SK-N-SH (cell line): Measurements from ENCODE around the gene FAM117B. TPM values are rescaled to one million over a fixed set of nuclear protein-coding genes. Genes with fewer than 3 reads are reported as not detected.

Experiments
- CTCF ChIA-PET: fragments of 300-600, 350-600 bp; formaldehyde crosslinking; extraction: SDS; loops from one replicate; lab custom pipeline; 2021; lab: Yijun Ruan, JAX
- POLR2A ChIA-PET: fragments of 350-600 bp; sonication (Branson Sonifier 250); formaldehyde crosslinking; extraction: SDS; loops from one replicate; lab custom pipeline; 2020; ENCODE audit warnings: antibody characterized with exemption, inconsistent platforms; lab: Yijun Ruan, JAX
- DNase-seq: peaks from one replicate; pipeline ENCODE4 v3.0.0; 2012
- H2AFZ ChIP-seq: fragments of 200-600 bp; sonication (generic); 2 replicates; pipeline ENCODE4 v1.8.1; 2016; ENCODE audit warnings: antibody characterized with exemption, mild to moderate bottlenecking, low read depth
- H3F3A ChIP-seq: fragments of 200-600 bp; sonication (generic); replicated peaks from 2 replicates; pipeline ENCODE3; 2016; ENCODE audit warnings: antibody characterized with exemption, mild to moderate bottlenecking; ENCODE audit not compliant: insufficient read depth
- H3K27ac ChIP-seq, 2 experiments: fragments of 200-500 bp in 1 of 2; fragments of 200-600 bp in 1 of 2; sonication (Bioruptor generic) in 1 of 2; sonication (generic), shearing (Covaris generic) in 1 of 2; 2 replicates each; pipeline versions ENCODE4 v1.5.1 to v1.6.1; 2014 to 2016; ENCODE audit warnings: low read depth in 2 of 2, inconsistent platforms in 1 of 2, low read length in 1 of 2, mild to moderate bottlenecking in 1 of 2, mixed read lengths in 1 of 2
- H3K27me3 ChIP-seq: fragments of 200-600 bp; sonication (generic), shearing (Covaris generic); 2 replicates; pipeline ENCODE4 v1.6.1; 2016; ENCODE audit warnings: mixed run types; ENCODE audit not compliant: insufficient read depth
- H3K36me3 ChIP-seq, 2 experiments: fragments of 200-500 bp in 1 of 2; fragments of 200-600 bp in 1 of 2; sonication (Bioruptor generic) in 1 of 2; sonication (generic) in 1 of 2; replicated peaks in 1 of 2; 2 replicates each; pipeline versions ENCODE3 to v1.5.1; 2014 to 2016; ENCODE audit warnings: low read length in 1 of 2, mild to moderate bottlenecking in 1 of 2; ENCODE audit not compliant: insufficient read depth in 2 of 2, control insufficient read depth in 1 of 2
- H3K4me1 ChIP-seq, 2 experiments: fragments of 200-500 bp in 1 of 2; fragments of 200-600 bp in 1 of 2; sonication (Bioruptor generic) in 1 of 2; sonication (generic), shearing (Covaris generic) in 1 of 2; 2 replicates each; pipeline versions ENCODE4 v1.5.1 to v1.6.1; 2014 to 2016; ENCODE audit warnings: low read depth in 1 of 2, low read length in 1 of 2, mixed run types in 1 of 2; ENCODE audit not compliant: insufficient read depth in 2 of 2, control insufficient read depth in 1 of 2
- H3K4me2 ChIP-seq: fragments of 200-600 bp; sonication (generic), shearing (Covaris generic); 2 replicates; pipeline ENCODE4 v1.6.1; 2017; ENCODE audit warnings: mixed run types
- H3K4me3 ChIP-seq, 2 experiments: fragments of 200-500 bp in 1 of 2; fragments of 200-600 bp in 1 of 2; sonication (Bioruptor generic) in 1 of 2; sonication (generic), shearing (Covaris generic) in 1 of 2; 2 replicates each; pipeline versions ENCODE4 v1.5.1 to v1.8.1; 2014 to 2016; ENCODE audit warnings: low read depth in 2 of 2, inconsistent platforms in 1 of 2, low read length in 1 of 2, mild to moderate bottlenecking in 1 of 2, mixed read lengths in 1 of 2, moderate library complexity in 1 of 2
- H3K79me2 ChIP-seq: fragments of 200-600 bp; sonication (generic); 2 replicates; pipeline ENCODE4 v1.8.1; 2017; ENCODE audit warnings: mild to moderate bottlenecking; ENCODE audit not compliant: insufficient read depth
- H3K9ac ChIP-seq: fragments of 200-600 bp; sonication (generic); 2 replicates; pipeline ENCODE4 v1.6.1; 2017; ENCODE audit warnings: mixed run types
- H3K9me2 ChIP-seq: fragments of 200-600 bp; sonication (generic); 2 replicates; pipeline ENCODE4 v1.6.1; 2017; ENCODE audit warnings: mixed run types
- H3K9me3 ChIP-seq: fragments of 200-600 bp; sonication (generic); 2 replicates; pipeline ENCODE4 v1.6.1; 2017; ENCODE audit warnings: mixed run types, mild to moderate bottlenecking, moderate library complexity
- H4K20me1 ChIP-seq: fragments of 200-600 bp; sonication (generic); 2 replicates; pipeline ENCODE4 v1.6.1; 2017; ENCODE audit warnings: mild to moderate bottlenecking, mixed run types; ENCODE audit not compliant: insufficient read depth
- EZH2phosphoT487 ChIP-seq: fragments of 200-600 bp; sonication (generic); IDR thresholded peaks from 2 replicates; pipeline ENCODE4 v1.6.1; 2017; ENCODE audit warnings: low read depth, mixed run types, mild to moderate bottlenecking, antibody characterized with exemption, moderate library complexity, borderline replicate concordance
- FOSL2 ChIP-seq: IDR thresholded peaks from 2 replicates; pipeline ENCODE4 v1.4.0; 2012; ENCODE audit warnings: low read depth, mild to moderate bottlenecking, moderate library complexity, borderline replicate concordance
- FOXJ3 ChIP-seq: sonication (generic); formaldehyde crosslinking; IDR thresholded peaks from 2 replicates; pipeline ENCODE4 v1.5.1; 2020; ENCODE audit warnings: mild to moderate bottlenecking, missing genetic modification reagents
- FOXM1 ChIP-seq: IDR thresholded peaks from 2 replicates; pipeline ENCODE4 v1.4.0; 2012; ENCODE audit warnings: low read depth, mild to moderate bottlenecking
- GABPA ChIP-seq: IDR thresholded peaks from 2 replicates; pipeline ENCODE4 v1.4.0; 2012; ENCODE audit warnings: low read depth, mild to moderate bottlenecking
- GATA2 ChIP-seq: sonication (generic); formaldehyde crosslinking; IDR thresholded peaks from 2 replicates; pipeline ENCODE4 v1.5.0; 2020; ENCODE audit warnings: mild to moderate bottlenecking, missing genetic modification reagents
- JUND ChIP-seq: IDR thresholded peaks from 2 replicates; pipeline ENCODE4 v1.4.0; 2012
- MEF2A ChIP-seq: IDR thresholded peaks from 2 replicates; pipeline ENCODE4 v1.4.0; 2012; ENCODE audit warnings: low read depth, borderline replicate concordance
- MXI1 ChIP-seq: IDR thresholded peaks from 2 replicates; pipeline ENCODE4 v1.6.1; 2012; ENCODE audit warnings: mild to moderate bottlenecking, low read depth, low read length, improper control_type of control experiment
- NFIC ChIP-seq: IDR thresholded peaks from 2 replicates; pipeline ENCODE4 v1.4.0; 2012; ENCODE audit warnings: borderline replicate concordance
- NRF1 ChIP-seq: IDR thresholded peaks from 2 replicates; pipeline ENCODE4 v1.6.1; 2012; ENCODE audit warnings: low read depth, mild to moderate bottlenecking, low read length
- PBX3 ChIP-seq: IDR thresholded peaks from 2 replicates; pipeline ENCODE4; 2012
- RAD21 ChIP-seq: IDR thresholded peaks from 2 replicates; pipeline ENCODE4 v1.6.1; 2012; ENCODE audit warnings: mild to moderate bottlenecking, low read length
- RCOR1 ChIP-seq: fragments of 150-350 bp; IDR thresholded peaks from 2 replicates; pipeline ENCODE4 v1.6.1; 2017; ENCODE audit warnings: antibody characterized with exemption, low read length
- RXRA ChIP-seq: IDR thresholded peaks from 2 replicates; pipeline ENCODE4 v1.4.0; 2012; ENCODE audit warnings: low read depth, mild to moderate bottlenecking, borderline replicate concordance
- SMC3 ChIP-seq: IDR thresholded peaks from 2 replicates; pipeline ENCODE4 v1.6.1; 2012; ENCODE audit warnings: low read depth, low read length, improper control_type of control experiment
- TAF1 ChIP-seq: IDR thresholded peaks from 2 replicates; pipeline ENCODE4 v1.6.1; 2012; ENCODE audit warnings: low read depth, mild to moderate bottlenecking, low read length, moderate library complexity, borderline replicate concordance
- YY1 ChIP-seq: IDR thresholded peaks from 2 replicates; pipeline ENCODE4 v1.4.0; 2012; ENCODE audit warnings: low read depth, mild to moderate bottlenecking
- WGBS: methylation state at CpG from one replicate; pipeline ENCODE4 v1.1.6; 2017; ENCODE audit warnings: low lambda C conversion rate; 5-methylcytosine and 5-hydroxymethylcytosine counted together
- polyA plus RNA-seq, 3 experiments: library from polyadenylated mRNA; depleted of rRNA; stranded (reverse); fragments of >200 nt; gene quantifications; 2 replicates each; pipeline ENCODE4 v1.2.3, GENCODE V29; 2012
- TF ChIP-seq, protein P1 (sequence below): IDR thresholded peaks from 2 replicates; pipeline ENCODE4 v1.4.0; 2012; ENCODE audit warnings: low read depth
- TF ChIP-seq, protein P2 (sequence below): fragments of 200-600 bp; sonication (generic); IDR thresholded peaks from 2 replicates; pipeline ENCODE4 v1.6.1; 2017; ENCODE audit warnings: antibody characterized with exemption, mild to moderate bottlenecking, moderate library complexity
- TF ChIP-seq, protein P3 (sequence below): fragments of 150-350 bp; IDR thresholded peaks from 2 replicates; pipeline ENCODE4 v1.6.1; 2017; ENCODE audit warnings: antibody characterized with exemption, low read length, low read depth, borderline replicate concordance
- TF ChIP-seq, protein P4 (sequence below): fragments of 150-350 bp; IDR thresholded peaks from 2 replicates; pipeline ENCODE4 v1.6.1; 2016; ENCODE audit warnings: mild to moderate bottlenecking, low read depth, low read length
- TF ChIP-seq, protein P5 (sequence below): IDR thresholded peaks from 2 replicates; pipeline ENCODE4 v1.4.0; 2012; ENCODE audit warnings: low read depth, borderline replicate concordance

Gene FAM117B
- polyA plus RNA-seq, 1 of the 3 experiments (the other 2 are of a cell fraction): 0.90 TPM

GRCh38 chr2:202639231-202639630 lies 4.5 kb downstream of the FAM117B start:
- no peak for TF ChIP-seq MEF2A
- TF ChIP-seq JUND: no peak
- TF ChIP-seq TAF1: no peak
- TF ChIP-seq SMC3: no peak
- TF ChIP-seq, protein P1, sequence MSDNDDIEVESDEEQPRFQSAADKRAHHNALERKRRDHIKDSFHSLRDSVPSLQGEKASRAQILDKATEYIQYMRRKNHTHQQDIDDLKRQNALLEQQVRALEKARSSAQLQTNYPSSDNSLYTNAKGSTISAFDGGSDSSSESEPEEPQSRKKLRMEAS: no peak
- TF ChIP-seq EZH2phosphoT487: no peak
- no peak for TF ChIP-seq NRF1
- TF ChIP-seq, protein P2, sequence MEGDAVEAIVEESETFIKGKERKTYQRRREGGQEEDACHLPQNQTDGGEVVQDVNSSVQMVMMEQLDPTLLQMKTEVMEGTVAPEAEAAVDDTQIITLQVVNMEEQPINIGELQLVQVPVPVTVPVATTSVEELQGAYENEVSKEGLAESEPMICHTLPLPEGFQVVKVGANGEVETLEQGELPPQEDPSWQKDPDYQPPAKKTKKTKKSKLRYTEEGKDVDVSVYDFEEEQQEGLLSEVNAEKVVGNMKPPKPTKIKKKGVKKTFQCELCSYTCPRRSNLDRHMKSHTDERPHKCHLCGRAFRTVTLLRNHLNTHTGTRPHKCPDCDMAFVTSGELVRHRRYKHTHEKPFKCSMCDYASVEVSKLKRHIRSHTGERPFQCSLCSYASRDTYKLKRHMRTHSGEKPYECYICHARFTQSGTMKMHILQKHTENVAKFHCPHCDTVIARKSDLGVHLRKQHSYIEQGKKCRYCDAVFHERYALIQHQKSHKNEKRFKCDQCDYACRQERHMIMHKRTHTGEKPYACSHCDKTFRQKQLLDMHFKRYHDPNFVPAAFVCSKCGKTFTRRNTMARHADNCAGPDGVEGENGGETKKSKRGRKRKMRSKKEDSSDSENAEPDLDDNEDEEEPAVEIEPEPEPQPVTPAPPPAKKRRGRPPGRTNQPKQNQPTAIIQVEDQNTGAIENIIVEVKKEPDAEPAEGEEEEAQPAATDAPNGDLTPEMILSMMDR: no peak
- no peak for TF ChIP-seq RAD21
- no peak for TF ChIP-seq RCOR1
- TF ChIP-seq FOSL2: no peak
- no peak for TF ChIP-seq NFIC
- no peak for TF ChIP-seq GABPA
- TF ChIP-seq, all 33 proteins: peak for 0
- H3K4me1 ChIP-seq: no peaks in the 10 kb centered on the region; a peak in 2 of 4 replicates
- no peak overlapping the region for H3K27ac ChIP-seq
- H3K27me3 ChIP-seq: no peaks in the 10 kb centered on the region
- no peak overlapping the region for H3K4me3 ChIP-seq
- H3K9me2 ChIP-seq: no peaks in the 10 kb centered on the region
- H3F3A ChIP-seq: no peaks in the 10 kb centered on the region
- ChIA-PET CTCF (no interaction called here), POLR2A (no interaction called here)
- no peaks in the 10 kb centered on the region for H3K36me3 ChIP-seq
- H4K20me1 ChIP-seq: no peaks in the 10 kb centered on the region
- H3K9me3 ChIP-seq: no peaks in the 10 kb centered on the region
- no peak overlapping the region for H3K9ac ChIP-seq
- H2AFZ ChIP-seq: no peak overlapping the region
- DNase-seq: no peak
- WGBS: 66% methylated on average over 3 of the region's 3 CpGs
- peaks cover 29% of the 10 kb centered on the region for H3K79me2 ChIP-seq
- H3K4me2 ChIP-seq: no peak overlapping the region

- H3K79me2 ChIP-seq: peaks cover 25% of the 10 kb centered on the region
- H4K20me1 ChIP-seq: peaks cover 5% of the 10 kb centered on the region; the same call in 1 of the 2 replicates
- ChIA-PET CTCF (no interaction called here), POLR2A (no interaction called here)
- no peaks in the 10 kb centered on the region for H3F3A ChIP-seq
- no peaks in the 10 kb centered on the region for H3K27me3 ChIP-seq
- WGBS: 85% methylated on average over 2 of the region's 2 CpGs
- no peak overlapping the region for H3K9ac ChIP-seq
- H3K27ac ChIP-seq: no peak overlapping the region
- H3K36me3 ChIP-seq: no peaks in the 10 kb centered on the region
- no peaks in the 10 kb centered on the region; a peak in 2 of 4 replicates for H3K4me1 ChIP-seq
- TF ChIP-seq NRF1 (no peak), JUND (no peak), GATA2 (no peak), FOXM1 (no peak), MXI1 (no peak), PBX3 (no peak), YY1 (no peak), EZH2phosphoT487 (no peak), RXRA (no peak), FOXJ3 (CRISPR knock-in tag) (no peak)
- TF ChIP-seq, protein P3, sequence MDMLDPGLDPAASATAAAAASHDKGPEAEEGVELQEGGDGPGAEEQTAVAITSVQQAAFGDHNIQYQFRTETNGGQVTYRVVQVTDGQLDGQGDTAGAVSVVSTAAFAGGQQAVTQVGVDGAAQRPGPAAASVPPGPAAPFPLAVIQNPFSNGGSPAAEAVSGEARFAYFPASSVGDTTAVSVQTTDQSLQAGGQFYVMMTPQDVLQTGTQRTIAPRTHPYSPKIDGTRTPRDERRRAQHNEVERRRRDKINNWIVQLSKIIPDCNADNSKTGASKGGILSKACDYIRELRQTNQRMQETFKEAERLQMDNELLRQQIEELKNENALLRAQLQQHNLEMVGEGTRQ: no peak
- TF ChIP-seq, protein P4, sequence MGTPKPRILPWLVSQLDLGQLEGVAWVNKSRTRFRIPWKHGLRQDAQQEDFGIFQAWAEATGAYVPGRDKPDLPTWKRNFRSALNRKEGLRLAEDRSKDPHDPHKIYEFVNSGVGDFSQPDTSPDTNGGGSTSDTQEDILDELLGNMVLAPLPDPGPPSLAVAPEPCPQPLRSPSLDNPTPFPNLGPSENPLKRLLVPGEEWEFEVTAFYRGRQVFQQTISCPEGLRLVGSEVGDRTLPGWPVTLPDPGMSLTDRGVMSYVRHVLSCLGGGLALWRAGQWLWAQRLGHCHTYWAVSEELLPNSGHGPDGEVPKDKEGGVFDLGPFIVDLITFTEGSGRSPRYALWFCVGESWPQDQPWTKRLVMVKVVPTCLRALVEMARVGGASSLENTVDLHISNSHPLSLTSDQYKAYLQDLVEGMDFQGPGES: no peak
- TF ChIP-seq, protein P5, sequence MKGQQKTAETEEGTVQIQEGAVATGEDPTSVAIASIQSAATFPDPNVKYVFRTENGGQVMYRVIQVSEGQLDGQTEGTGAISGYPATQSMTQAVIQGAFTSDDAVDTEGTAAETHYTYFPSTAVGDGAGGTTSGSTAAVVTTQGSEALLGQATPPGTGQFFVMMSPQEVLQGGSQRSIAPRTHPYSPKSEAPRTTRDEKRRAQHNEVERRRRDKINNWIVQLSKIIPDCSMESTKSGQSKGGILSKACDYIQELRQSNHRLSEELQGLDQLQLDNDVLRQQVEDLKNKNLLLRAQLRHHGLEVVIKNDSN: no peak
- TF ChIP-seq, all 33 proteins: peak for 0
- Histone ChIP-seq H3K9me3 (no peaks in the 10 kb centered on the region), H2AFZ (no peak overlapping the region), H3K4me3 (no peak overlapping the region), H3K9me2 (no peaks in the 10 kb centered on the region), H3K4me2 (no peak overlapping the region)
- no peak for DNase-seq
Measured at GRCh38 chr2:202642567-202642966, 7.8 kb downstream of the FAM117B start.
